ENCODE data around the gene ZSCAN1.

The ZSCAN1 gene

DNA sequence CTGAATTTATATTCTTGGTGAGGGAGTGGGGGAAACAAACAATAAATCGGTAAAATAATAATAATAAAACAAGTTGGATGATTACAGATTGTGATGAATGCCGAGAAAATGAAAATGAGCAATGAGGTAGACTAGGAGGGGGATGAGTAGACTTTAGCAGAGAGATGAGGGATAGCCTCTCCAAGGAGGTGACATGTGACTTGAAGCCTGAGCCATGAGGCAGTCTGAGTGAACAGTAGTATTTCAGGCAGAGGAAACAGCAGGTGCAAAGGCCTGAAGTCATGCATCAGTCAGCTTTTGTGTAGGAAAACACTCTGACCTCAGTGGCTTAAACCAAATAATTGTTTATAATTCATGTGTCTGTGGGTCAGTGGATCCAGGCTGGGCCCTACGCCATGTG is 29.9 kb downstream of the ZSCAN1 start:
- Mint-ChIP-seq H3K4me1 (ENCODE audit: low read depth in 2 of 2) (no peaks in the 10 kb centered on the region), H3K9me3 (peaks cover 16 to 42% of the 10 kb centered on the region in 2 donors), H3K27ac (no peak overlapping the region), H3K4me3 (no peak overlapping the region), H3K27me3 (peaks cover 2 to 3% of the 10 kb centered on the region in 2 donors), H3K36me3 (ENCODE audit: insufficient read depth) (no peaks in the 10 kb centered on the region)
- ATAC-seq (replicated peaks) (no peak), DNase-seq (no peak)

DNA sequence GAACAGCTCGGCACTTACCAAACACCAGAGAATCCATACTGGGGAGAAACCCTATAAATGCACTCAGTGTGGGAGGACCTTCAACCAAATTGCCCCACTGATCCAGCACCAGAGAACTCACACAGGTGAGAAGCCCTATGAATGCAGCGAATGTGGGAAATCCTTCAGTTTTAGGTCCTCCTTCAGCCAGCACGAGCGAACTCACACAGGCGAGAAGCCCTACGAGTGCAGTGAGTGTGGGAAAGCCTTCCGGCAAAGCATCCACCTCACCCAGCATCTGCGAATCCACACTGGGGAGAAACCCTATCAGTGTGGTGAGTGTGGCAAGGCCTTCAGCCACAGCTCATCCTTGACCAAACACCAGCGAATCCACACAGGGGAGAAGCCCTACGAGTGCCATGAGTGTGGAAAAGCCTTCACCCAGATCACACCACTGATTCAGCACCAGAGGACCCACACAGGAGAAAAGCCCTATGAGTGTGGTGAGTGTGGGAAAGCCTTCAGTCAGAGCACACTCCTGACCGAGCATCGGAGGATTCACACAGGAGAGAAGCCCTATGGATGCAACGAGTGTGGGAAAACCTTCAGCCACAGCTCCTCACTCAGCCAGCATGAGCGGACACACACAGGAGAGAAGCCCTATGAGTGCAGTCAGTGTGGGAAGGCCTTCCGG is 33.6 kb downstream of the ZSCAN1 start:
- ATAC-seq (replicated peaks) (no peak), DNase-seq (no peak)
- peaks cover 21 to 44% of the 10 kb centered on the region in 2 donors for H3K9me3 Mint-ChIP-seq
- no peak overlapping the region for H3K4me3 Mint-ChIP-seq
- H3K27me3 Mint-ChIP-seq = no peaks in the 10 kb centered on the region
- H3K27ac Mint-ChIP-seq = no peak overlapping the region
- H3K36me3 Mint-ChIP-seq (ENCODE audit: insufficient read depth) = no peaks in the 10 kb centered on the region
- no peaks in the 10 kb centered on the region for H3K4me1 Mint-ChIP-seq (ENCODE audit: low read depth in 2 of 2)

DNA sequence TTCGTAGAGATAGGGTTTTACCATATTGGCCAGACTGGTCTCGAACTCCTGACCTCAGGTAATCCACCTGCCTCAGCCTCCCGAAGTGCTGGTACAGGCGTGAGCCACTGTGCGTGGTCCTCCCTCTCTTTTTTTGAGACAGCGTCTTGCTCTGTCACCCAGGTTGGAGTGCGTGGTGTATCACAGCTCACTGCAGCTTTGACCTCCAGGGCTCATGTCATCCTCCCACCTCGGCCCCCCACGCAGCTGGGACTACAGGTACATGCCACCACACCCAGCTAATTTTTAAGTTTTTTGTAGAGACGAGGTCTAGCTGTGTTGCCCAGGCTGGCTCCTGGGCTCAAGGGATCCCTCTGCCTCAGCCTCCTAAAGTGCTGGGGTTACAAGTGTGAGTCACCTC is 46.0 kb downstream of the ZSCAN1 start:
- Mint-ChIP-seq H3K4me3 (no peak overlapping the region), H3K9me3 (peaks cover 18 to 26% of the 10 kb centered on the region in 2 donors), H3K36me3 (ENCODE audit: insufficient read depth) (peaks cover 2% of the 10 kb centered on the region), H3K27me3 (no peaks in the 10 kb centered on the region), H3K27ac (no peak overlapping the region), H3K4me1 (ENCODE audit: low read depth in 2 of 2) (no peaks in the 10 kb centered on the region)
- DNase-seq = no peak
- ATAC-seq (replicated peaks) = no peak

DNA sequence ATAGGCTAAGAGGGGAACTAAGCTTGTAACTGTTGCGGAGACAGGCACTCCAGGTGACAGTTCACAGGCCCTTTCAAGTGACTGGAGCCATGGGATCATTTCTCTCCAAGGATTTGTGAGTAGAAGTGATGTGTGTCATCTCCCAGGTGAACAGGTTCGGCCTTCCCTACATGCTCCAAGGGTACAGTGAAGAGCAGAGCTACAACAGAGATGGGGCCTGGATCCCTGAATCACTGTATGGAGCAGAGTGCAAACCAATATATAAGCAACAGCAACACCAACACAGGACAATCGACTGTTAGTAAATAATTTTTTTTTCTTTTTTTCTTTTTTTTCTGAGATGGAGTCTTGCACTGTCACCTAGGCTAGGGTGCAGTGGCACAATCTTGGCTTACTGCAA is 49.2 kb downstream of the ZSCAN1 start:
- Mint-ChIP-seq H3K36me3 (ENCODE audit: insufficient read depth) (peaks cover 2% of the 10 kb centered on the region), H3K4me1 (ENCODE audit: low read depth in 2 of 2) (no peaks in the 10 kb centered on the region), H3K27me3 (no peaks in the 10 kb centered on the region), H3K4me3 (no peak overlapping the region), H3K9me3 (peaks cover 15 to 19% of the 10 kb centered on the region in 2 donors), H3K27ac (no peak overlapping the region)
- DNase-seq = no peak
- ATAC-seq (replicated peaks) = no peak

DNA sequence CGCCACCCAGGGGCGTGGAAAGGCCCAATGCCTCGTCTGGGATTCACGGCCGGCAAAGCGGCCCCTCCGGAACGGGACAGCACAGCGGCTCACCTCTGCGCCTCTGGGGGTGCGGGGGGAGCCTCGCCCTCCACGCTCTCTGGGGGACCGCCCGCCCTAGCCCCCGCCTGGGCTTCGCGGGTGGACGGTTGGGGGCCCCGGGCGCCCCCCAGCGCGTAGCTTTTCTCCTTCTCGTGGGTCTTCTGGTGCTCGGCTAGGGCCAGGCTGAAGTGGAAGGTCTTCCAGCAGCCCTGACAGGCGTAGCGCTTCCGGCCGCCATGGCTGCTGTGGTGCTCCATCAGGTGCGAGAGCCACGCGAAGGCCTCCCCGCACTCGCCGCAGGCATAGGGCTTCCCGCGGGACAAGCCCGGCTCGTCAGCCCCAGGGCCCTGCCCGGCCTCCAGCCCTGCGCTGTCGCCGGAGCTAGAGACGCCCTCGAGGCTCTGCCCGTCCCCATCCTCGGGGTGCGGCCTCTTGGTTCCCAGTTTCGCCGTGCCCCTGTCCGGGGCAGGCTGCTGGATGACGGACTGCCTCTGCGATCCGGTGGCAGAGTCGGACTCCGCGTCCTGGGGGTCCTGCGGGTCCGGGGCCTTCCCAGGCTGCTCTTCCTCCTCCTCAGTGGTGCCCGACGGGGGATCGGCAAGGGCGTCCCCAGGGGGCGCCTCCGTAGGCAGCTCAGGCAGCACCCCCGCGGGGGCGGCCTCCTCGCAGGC is 50.9 kb downstream of the ZSCAN1 start:
- no peak overlapping the region for H3K27ac Mint-ChIP-seq
- H3K9me3 Mint-ChIP-seq = peaks cover 15 to 19% of the 10 kb centered on the region in 2 donors
- ATAC-seq (replicated peaks) = no peak

DNA sequence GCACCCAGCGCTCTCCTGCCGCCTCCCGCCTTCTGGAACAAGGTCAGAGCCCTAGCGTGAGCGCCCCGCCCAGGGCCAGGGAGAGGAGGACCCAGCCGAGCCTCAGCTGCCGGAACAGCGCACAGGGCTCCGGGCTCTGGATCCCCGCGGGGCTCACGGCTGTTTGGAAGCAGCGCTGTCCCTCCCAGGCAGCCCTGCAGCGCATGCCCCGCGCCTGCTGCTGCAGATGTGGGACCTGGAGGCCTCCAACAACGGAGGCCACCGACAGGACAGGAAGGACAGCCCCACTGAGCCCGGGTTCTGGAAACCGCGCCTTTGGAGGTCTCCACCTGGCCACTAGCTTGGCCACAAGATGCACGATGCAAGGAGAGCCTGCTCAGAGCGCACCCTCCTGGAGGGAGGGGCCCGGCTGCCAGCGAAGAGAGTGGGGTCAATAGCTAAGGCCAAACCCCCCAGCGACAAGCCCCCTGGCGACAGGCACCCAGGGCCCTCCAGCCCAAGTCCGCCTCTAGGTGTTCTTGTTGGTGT is 51.6 kb downstream of the ZSCAN1 start:
- no peak overlapping the region for H3K27ac Mint-ChIP-seq

More for the DNA sequence above, 50.9 kb downstream of the ZSCAN1 start:
- no peak for DNase-seq
- Mint-ChIP-seq H3K4me1 (ENCODE audit: low read depth in 2 of 2) (no peaks in the 10 kb centered on the region), H3K4me3 (no peak overlapping the region), H3K36me3 (ENCODE audit: insufficient read depth) (peaks cover 5% of the 10 kb centered on the region), H3K27me3 (no peaks in the 10 kb centered on the region)

DNA sequence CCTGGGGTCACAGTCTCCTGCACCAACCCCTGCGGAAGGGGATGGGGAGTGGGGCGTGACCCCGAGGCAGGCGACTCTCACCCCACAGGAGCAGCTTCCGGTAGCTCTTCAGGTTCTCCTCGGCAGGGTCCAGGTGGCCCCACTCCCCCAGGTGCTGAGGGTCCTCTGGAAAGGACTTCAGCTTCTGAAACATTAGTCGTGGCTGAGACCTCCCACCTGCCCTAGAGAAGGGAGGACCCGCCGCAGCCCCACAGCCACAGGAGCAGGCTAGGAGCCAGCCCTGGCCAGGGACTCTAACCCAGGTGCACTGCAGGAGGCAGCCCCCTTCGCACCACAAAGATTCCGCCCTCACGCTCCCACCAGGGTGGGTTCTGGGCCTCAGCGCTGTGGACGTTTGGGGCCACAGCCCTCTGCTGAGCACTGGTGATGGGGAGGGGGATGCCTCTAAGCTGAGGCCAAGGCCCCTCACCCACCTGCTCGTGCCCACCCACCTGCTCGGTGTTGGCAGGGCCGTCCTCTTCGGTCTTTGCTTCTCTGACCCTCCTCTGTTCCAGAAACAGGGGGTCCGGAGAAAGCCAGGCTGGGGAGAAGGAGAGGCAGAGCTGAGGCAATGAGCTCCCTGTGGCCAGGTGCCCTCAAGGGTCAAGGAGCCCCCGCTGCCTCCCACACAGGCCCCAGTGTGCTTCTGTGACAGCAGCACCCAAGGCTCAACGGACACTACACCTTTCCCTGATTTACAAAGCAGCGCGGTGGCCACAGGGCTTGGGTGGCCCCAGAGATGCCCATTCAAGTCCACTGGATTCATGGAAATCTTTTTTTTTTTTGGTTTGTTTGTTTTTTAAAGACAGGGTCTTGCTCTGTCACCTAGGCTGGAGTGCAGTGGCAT is 53.2 kb downstream of the ZSCAN1 start:
- ATAC-seq (replicated peaks) (no peak), DNase-seq (no peak)
- Mint-ChIP-seq H3K4me3 (no peak overlapping the region), H3K36me3 (ENCODE audit: insufficient read depth) (peaks cover 3% of the 10 kb centered on the region), H3K4me1 (ENCODE audit: low read depth in 2 of 2) (no peaks in the 10 kb centered on the region), H3K27me3 (no peaks in the 10 kb centered on the region), H3K27ac (no peak overlapping the region), H3K9me3 (peaks cover 0 to 3% of the 10 kb centered on the region in 2 donors)

More for the DNA sequence above, 51.6 kb downstream of the ZSCAN1 start:
- no peak for ATAC-seq (replicated peaks)
- Mint-ChIP-seq H3K4me1 (ENCODE audit: low read depth in 2 of 2) (no peaks in the 10 kb centered on the region), H3K27me3 (no peaks in the 10 kb centered on the region), H3K4me3 (no peak overlapping the region), H3K9me3 (peaks cover 11 to 14% of the 10 kb centered on the region in 2 donors), H3K36me3 (ENCODE audit: insufficient read depth) (peaks cover 5% of the 10 kb centered on the region)
- DNase-seq = no peak

DNA sequence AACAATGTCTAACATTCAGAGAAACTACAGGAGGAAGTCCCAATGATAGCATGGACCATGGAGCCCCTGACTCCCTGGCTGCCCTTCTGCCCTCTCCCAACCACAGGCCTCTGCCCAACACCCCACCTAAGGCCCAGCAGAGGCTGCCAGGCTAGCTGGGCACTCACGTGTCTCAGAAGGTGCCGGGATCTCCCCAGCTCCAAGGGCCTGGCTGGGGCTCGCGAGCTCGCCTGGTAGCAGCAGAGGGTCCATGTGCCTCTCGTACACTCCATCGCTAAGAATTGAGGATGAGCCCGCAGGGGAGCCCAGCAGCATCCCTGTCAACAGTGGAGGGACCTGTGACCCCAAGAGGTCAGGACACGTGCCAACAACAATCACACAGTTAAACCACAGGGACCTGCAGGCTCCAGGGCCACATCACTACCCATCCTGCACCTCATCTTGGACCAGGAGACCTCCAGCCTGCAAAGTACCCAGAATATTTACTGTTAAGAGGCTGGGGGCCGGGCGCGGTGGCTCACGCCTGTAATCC is 54.8 kb downstream of the ZSCAN1 start:
- Mint-ChIP-seq H3K4me1 (ENCODE audit: low read depth in 2 of 2) (no peaks in the 10 kb centered on the region), H3K27ac (no peak overlapping the region), H3K9me3 (peaks cover 6% of the 10 kb centered on the region in 2 donors), H3K27me3 (no peaks in the 10 kb centered on the region), H3K4me3 (no peak overlapping the region), H3K36me3 (ENCODE audit: insufficient read depth) (peaks cover 13% of the 10 kb centered on the region)
- ATAC-seq (replicated peaks) (no peak), DNase-seq (no peak)

DNA sequence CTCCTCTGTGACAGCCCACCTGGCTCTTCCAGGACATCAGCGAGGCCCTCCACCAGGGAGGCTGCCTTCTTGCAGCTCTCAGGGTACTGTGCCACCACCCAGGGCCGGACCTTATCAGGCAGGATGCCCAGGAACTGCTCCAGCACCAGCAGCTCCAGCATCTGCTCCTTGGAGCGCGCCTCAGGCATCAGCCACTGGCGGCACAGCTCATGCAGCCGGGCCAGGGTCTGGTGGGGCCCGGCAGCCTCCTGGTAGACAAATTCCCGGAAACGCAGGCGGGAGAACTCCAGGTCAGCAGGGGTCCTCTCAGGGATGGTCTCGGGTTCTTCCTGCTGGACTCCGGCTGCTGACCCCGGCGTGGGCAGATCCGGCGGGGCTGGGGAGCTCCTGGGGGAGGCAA is 56.0 kb downstream of the ZSCAN1 start:
- peaks cover 13% of the 10 kb centered on the region for H3K36me3 Mint-ChIP-seq (ENCODE audit: insufficient read depth)
- H3K27me3 Mint-ChIP-seq = no peaks in the 10 kb centered on the region

DNA sequence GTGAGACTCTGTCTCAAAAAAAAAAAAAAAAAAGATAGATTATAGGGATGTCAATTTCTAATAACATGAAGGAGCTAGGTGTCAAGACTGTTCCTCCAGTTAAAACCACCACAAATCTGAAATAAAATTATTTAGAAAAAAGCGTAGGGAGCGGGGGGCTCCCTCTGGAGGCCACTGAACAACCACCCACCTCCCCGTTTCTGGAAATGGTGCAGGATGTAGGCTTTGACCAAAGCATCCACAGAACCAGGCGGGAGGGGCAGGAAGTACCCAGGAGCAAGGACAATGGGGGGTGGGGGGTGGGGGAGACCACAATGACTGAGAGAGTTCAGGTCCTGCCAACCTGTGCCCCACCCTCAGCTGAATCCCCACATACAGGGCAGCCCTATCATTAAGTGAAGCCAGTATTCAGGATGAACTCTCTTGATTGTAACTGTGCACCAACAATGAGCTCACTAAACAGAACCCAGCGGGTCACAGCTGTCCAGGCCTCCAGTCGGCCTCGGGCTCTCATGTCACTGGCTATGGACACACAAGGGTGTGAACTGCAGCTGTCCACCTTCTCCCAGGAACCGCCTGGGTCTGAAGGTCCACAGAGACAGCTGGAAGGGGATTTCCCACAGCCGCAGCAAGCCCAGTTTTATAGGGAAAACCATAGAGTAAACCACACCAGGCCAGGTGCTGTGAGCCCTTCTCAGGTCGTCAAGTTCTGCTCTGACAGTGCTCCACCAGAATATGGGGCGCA is 57.6 kb downstream of the ZSCAN1 start:
- no peak for DNase-seq
- Mint-ChIP-seq H3K27ac (no peak overlapping the region), H3K9me3 (peaks cover 3 to 8% of the 10 kb centered on the region in 2 donors), H3K36me3 (ENCODE audit: insufficient read depth) (peaks cover 16% of the 10 kb centered on the region), H3K27me3 (no peaks in the 10 kb centered on the region), H3K4me1 (ENCODE audit: low read depth in 2 of 2) (no peaks in the 10 kb centered on the region), H3K4me3 (no peak overlapping the region)
- no peak for ATAC-seq (replicated peaks)

More for the DNA sequence above, 56.0 kb downstream of the ZSCAN1 start:
- Mint-ChIP-seq H3K4me1 (ENCODE audit: low read depth in 2 of 2) (no peaks in the 10 kb centered on the region), H3K9me3 (peaks cover 3 to 8% of the 10 kb centered on the region in 2 donors), H3K4me3 (no peak overlapping the region), H3K27ac (no peak overlapping the region)
- no peak for ATAC-seq (replicated peaks)
- DNase-seq = no peak

DNA sequence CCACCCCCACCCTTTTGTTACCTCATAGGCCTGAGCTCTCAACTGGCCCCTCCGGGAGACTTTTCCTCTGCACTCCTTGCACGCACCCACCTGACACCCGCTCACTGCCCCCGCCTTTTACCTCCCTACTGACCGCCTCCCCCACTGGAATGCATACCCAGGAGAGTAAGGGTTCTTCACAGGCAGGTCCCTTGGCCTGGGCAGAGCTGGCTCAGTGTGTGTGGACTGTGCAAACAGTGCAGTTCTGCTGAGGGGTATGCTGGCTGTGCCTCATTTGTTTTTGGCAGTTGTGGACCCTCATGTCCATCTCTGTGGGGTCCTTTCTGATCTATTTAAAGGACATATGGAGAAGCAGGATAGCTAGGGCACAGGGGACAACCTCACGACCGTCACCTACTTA is 59.2 kb downstream of the ZSCAN1 start:
- Mint-ChIP-seq H3K4me3 (no peak overlapping the region), H3K4me1 (ENCODE audit: low read depth in 2 of 2) (peaks cover 4 to 10% of the 10 kb centered on the region in 2 donors), H3K36me3 (ENCODE audit: insufficient read depth) (peaks cover 31% of the 10 kb centered on the region), H3K27me3 (no peaks in the 10 kb centered on the region), H3K27ac (no peak overlapping the region), H3K9me3 (peaks cover 3 to 9% of the 10 kb centered on the region in 2 donors)
- ATAC-seq (replicated peaks) = no peak
- DNase-seq = no peak

DNA sequence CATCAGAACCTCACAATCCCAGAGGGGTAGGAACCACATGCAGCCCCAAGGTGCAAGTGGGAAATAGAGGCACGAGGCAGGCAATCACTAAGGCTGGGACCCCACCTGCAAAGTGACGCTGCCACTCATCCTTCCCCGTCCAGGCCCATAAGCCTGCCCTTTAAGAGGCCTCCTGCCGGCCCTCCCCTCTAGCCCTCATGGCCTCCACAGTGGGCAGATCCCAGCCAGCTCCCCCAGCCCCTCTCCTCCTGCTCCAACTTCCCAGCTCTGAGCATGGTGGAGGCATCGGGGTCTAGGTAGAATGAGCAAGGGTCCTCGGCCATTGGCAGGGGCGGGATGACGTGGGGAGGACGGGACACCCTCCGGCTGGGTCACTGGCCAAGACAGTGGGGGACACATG is 61.5 kb downstream of the ZSCAN1 start:
- H3K27ac Mint-ChIP-seq = peak overlapping the region in 1 of 2 donors; percentile 99
- H3K4me3 Mint-ChIP-seq = no peak overlapping the region
- ATAC-seq (replicated peaks) (no peak), DNase-seq (no peak)
- peaks cover 10 to 17% of the 10 kb centered on the region in 2 donors for H3K4me1 Mint-ChIP-seq (ENCODE audit: low read depth in 2 of 2)
- peaks cover 44% of the 10 kb centered on the region for H3K36me3 Mint-ChIP-seq (ENCODE audit: insufficient read depth)
- no peaks in the 10 kb centered on the region for H3K27me3 Mint-ChIP-seq
- H3K9me3 Mint-ChIP-seq = peaks cover 8 to 16% of the 10 kb centered on the region in 2 donors
